Measurements from ENCODE around the gene CDH23. TPM values are rescaled to one million over a fixed set of nuclear protein-coding genes. Genes with fewer than 3 reads are reported as not detected.

Gene CDH23
- total RNA-seq, 1 donor from 2014 or later: 10.3 TPM

- no peaks in the 10 kb centered on the region for H3K4me1 ChIP-seq
- TF ChIP-seq CTCF (IDR thresholded peaks at IDR 0.05): no peak
- no peak for TF ChIP-seq POLR2AphosphoS5 (IDR thresholded peaks at IDR 0.05; ENCODE audit: insufficient read depth in 1 of 2, low read depth in 1 of 2)
- no peak for TF ChIP-seq POLR2A (IDR thresholded peaks at IDR 0.05)
- no peak for DNase-seq (ENCODE audit: extremely low spot score in 2 of 2)
- intact Hi-C loops (cut with DNase I): no loop called here
- H3K27me3 ChIP-seq: no peaks in the 10 kb centered on the region
- no peak overlapping the region for H3K4me3 ChIP-seq
- no peak overlapping the region for H3K27ac ChIP-seq
- H3K36me3 ChIP-seq: no peaks in the 10 kb centered on the region
- H3K9me3 ChIP-seq: no peaks in the 10 kb centered on the region
Observed at GRCh38 chr10:71632896-71633600, 236.3 kb downstream of the CDH23 start.

GRCh38 chr10:71633920-71634319, 237.2 kb downstream of the CDH23 start:
- H3K27me3 ChIP-seq: no peaks in the 10 kb centered on the region
- no peak overlapping the region for H3K4me3 ChIP-seq
- no peaks in the 10 kb centered on the region for H3K4me1 ChIP-seq
- H3K36me3 ChIP-seq: no peaks in the 10 kb centered on the region
- no peak for DNase-seq (ENCODE audit: extremely low spot score in 2 of 2)
- no peak overlapping the region for H3K27ac ChIP-seq
- H3K9me3 ChIP-seq: no peaks in the 10 kb centered on the region
- intact Hi-C loops (cut with DNase I): no loop called here
- TF ChIP-seq POLR2AphosphoS5 (IDR thresholded peaks at IDR 0.05; ENCODE audit: insufficient read depth in 1 of 2, low read depth in 1 of 2) (no peak), CTCF (IDR thresholded peaks at IDR 0.05) (no peak), POLR2A (IDR thresholded peaks at IDR 0.05) (no peak)

- no peaks in the 10 kb centered on the region for H3K4me1 ChIP-seq
- no peak for DNase-seq (ENCODE audit: extremely low spot score in 2 of 2)
- H3K4me3 ChIP-seq: no peak overlapping the region
- intact Hi-C loops (cut with DNase I): no loop called here
- no peaks in the 10 kb centered on the region for H3K36me3 ChIP-seq
- H3K27ac ChIP-seq: no peak overlapping the region
- no peaks in the 10 kb centered on the region for H3K27me3 ChIP-seq
- TF ChIP-seq POLR2AphosphoS5 (IDR thresholded peaks at IDR 0.05; ENCODE audit: insufficient read depth in 1 of 2, low read depth in 1 of 2): no peak
- TF ChIP-seq CTCF (IDR thresholded peaks at IDR 0.05): no peak
- no peak for TF ChIP-seq POLR2A (IDR thresholded peaks at IDR 0.05)
- H3K9me3 ChIP-seq: no peaks in the 10 kb centered on the region
Observed at GRCh38 chr10:71634531-71635164, 237.9 kb downstream of the CDH23 start.

DNA sequence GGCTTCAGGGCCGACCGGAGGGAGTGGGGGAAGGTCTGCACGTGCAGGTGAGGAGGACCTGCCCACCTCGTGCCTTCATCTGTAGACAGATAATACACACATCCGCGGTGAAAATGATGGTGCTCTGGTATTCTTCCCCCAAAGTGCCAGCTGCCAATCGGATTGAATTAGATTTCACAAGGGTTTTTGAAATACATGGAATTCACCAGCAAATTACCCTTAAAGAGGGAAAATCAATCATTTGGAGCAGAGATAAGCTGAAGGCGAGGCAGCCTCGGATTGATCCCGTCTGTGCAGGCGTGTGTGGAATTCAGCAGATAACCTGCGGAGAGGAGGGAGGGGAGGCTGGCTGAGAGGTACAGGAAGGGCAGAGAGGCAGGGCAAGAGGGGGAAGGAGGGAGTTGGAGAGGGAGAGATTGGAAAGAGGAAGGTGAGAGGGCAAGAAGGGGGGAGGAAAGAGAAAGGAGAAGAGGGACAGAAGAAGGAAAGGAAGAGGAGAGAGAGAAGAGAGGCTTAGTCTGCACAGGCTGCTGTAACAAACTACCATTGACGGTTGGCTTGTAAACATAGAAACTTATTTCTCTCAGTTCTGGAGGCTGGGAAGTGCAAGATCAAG, 238.6 kb downstream of the CDH23 start:
- H3K4me1 ChIP-seq: no peaks in the 10 kb centered on the region
- H3K4me3 ChIP-seq: no peak overlapping the region
- TF ChIP-seq CTCF (IDR thresholded peaks at IDR 0.05) (no peak), POLR2A (IDR thresholded peaks at IDR 0.05) (no peak), POLR2AphosphoS5 (IDR thresholded peaks at IDR 0.05; ENCODE audit: insufficient read depth in 1 of 2, low read depth in 1 of 2) (no peak)
- no peak overlapping the region for H3K27ac ChIP-seq
- intact Hi-C loops (cut with DNase I): no loop called here
- H3K9me3 ChIP-seq: no peaks in the 10 kb centered on the region
- H3K36me3 ChIP-seq: no peaks in the 10 kb centered on the region
- no peak for DNase-seq (ENCODE audit: extremely low spot score in 2 of 2)
- no peaks in the 10 kb centered on the region for H3K27me3 ChIP-seq

DNA sequence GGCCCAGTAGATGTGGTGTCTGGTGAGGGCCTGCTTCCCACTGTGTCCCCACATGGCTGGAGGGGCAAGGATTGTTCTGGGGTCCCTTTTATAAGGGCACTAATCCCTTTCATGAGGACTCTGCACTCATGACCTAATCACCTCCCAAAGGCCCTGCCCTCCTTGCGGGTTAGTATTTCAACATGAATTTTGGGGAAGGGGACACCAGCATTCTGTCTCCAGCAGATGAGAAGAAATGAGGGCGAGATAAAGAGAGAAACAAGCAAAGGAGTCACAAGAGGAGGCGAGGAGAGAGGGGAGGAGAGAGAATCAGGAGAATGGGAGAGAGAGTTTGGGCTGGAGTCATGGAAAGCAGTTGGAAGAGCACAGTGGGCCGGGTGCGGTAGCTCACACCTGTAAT, 239.1 kb downstream of the CDH23 start:
- H3K27ac ChIP-seq: no peak overlapping the region
- no peak for DNase-seq (ENCODE audit: extremely low spot score in 2 of 2)
- no peaks in the 10 kb centered on the region for H3K36me3 ChIP-seq
- no peaks in the 10 kb centered on the region for H3K27me3 ChIP-seq
- H3K4me1 ChIP-seq: no peaks in the 10 kb centered on the region
- no peak for TF ChIP-seq POLR2A (IDR thresholded peaks at IDR 0.05)
- no peak for TF ChIP-seq CTCF (IDR thresholded peaks at IDR 0.05)
- TF ChIP-seq POLR2AphosphoS5 (IDR thresholded peaks at IDR 0.05; ENCODE audit: insufficient read depth in 1 of 2, low read depth in 1 of 2): no peak
- no peaks in the 10 kb centered on the region for H3K9me3 ChIP-seq
- H3K4me3 ChIP-seq: no peak overlapping the region
- intact Hi-C loops (cut with DNase I): no loop called here

Data from vagina (tissue), 2 donors.